AG10803 (cell line): ENCODE results near the gene CDCP2.

Source experiments
- DNase-seq: peaks from one replicate; pipeline ENCODE4 v3.0.0; 2010; ENCODE audit warnings: low read depth
- H3K4me3 ChIP-seq: 2 replicates; pipeline ENCODE4 v1.5.1; 2011; ENCODE audit warnings: mild to moderate bottlenecking, low read length, control low read depth
- TF ChIP-seq, protein P1 (sequence below): conservative IDR thresholded peaks from 2 replicates; pipeline ENCODE4 v1.5.1; 2011; ENCODE audit warnings: mild to moderate bottlenecking, low read length, control low read depth, inconsistent platforms

Gene CDCP2

DNA sequence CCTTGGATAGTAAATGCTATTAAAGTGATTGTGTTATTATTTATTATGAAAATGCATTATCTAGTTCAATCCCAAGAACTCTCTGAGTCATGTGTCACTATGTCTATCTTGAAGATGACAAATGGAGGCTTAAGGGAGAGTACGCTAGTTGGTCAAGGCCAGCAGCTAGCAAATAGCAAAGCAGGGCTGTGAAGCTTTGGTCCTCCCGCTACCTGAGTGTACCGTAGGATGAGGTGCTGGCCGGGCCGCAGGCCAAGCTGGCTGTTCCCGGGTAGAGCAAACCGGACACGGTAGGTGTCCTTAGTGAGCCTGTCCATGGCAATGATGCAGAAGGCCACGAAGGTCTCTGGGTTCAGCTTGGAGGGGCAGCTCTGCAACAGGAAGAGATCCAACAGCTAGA, 37.7 kb upstream of the CDCP2 start:
- no peak overlapping the region for H3K4me3 ChIP-seq
- DNase-seq, result no peak
- TF ChIP-seq, protein P1, sequence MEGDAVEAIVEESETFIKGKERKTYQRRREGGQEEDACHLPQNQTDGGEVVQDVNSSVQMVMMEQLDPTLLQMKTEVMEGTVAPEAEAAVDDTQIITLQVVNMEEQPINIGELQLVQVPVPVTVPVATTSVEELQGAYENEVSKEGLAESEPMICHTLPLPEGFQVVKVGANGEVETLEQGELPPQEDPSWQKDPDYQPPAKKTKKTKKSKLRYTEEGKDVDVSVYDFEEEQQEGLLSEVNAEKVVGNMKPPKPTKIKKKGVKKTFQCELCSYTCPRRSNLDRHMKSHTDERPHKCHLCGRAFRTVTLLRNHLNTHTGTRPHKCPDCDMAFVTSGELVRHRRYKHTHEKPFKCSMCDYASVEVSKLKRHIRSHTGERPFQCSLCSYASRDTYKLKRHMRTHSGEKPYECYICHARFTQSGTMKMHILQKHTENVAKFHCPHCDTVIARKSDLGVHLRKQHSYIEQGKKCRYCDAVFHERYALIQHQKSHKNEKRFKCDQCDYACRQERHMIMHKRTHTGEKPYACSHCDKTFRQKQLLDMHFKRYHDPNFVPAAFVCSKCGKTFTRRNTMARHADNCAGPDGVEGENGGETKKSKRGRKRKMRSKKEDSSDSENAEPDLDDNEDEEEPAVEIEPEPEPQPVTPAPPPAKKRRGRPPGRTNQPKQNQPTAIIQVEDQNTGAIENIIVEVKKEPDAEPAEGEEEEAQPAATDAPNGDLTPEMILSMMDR, result no peak

DNA sequence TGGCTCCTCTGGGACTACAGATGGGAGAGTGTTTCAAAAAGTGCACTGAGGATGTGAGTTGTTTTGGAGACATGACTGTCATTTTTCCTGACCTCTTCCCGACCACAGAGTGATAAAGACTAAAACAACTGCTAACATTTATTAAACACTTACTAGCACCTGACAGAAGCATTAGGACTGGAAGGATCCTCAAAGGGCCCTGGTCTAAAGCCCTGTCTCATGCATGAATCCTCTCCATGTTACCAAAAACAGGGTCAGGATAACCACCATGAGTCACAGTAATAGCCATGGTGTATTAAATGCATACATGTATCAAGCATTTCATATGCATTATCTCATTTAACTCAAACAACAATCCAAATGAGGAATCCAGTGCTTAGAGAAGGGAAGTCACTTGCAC, 35.5 kb upstream of the CDCP2 start:
- TF ChIP-seq, protein P1, result no peak
- no peak for DNase-seq
- H3K4me3 ChIP-seq, result no peak overlapping the region

DNA sequence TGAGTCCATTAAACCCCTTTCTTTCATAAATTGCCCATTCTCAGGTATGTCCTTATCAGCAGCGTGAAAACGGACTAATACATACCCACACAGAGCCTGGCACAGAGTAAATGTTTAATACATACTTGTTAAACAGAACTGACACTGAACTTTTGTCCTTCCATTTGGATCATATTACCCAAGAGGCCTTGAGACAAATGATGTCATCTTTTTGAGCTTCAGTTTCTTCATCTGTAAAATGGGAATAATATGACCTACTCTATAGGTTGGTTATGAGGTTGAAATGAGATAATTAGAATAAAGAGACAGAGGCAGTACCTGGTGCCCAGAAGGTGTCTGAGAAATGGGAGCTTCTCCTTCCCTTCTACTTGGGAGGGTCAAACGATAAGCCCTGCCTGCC, 33.3 kb upstream of the CDCP2 start:
- no peak overlapping the region for H3K4me3 ChIP-seq
- TF ChIP-seq, protein P1, result no peak
- DNase-seq, result no peak

DNA sequence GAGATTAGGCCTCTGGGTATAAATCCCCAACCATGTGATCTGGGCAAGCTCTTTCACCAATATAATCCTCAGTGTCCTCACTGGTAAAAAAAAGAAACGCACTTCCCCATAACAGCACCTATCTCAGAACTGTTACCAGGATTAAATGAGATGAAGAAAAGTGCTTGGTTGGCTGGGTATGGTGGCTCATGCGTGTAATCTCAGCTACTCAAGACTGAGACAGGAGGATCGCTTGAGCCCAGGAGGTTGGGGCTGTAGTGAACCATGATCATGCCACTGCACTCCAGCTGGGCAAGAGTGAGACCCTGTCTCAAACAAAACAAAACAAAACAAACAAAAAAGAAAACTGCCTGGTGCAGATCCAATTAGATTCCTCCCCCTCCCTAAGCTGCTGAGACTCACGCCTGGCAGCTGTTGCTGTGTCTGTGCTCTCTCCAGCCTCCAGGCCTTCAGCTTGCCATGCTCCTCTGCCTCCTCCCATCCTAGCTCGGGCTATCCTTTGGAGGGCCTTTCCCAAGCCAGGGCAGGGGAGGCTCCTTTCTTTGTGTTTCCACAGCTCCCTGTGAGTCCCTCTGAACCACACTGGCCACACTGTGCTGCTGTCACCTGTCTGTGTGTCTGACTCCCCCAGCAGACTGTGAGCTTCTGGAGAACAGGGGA, 28.0 kb upstream of the CDCP2 start:
- H3K4me3 ChIP-seq, result no peak overlapping the region
- DNase-seq, result no peak
- TF ChIP-seq, protein P1, result no peak

DNA sequence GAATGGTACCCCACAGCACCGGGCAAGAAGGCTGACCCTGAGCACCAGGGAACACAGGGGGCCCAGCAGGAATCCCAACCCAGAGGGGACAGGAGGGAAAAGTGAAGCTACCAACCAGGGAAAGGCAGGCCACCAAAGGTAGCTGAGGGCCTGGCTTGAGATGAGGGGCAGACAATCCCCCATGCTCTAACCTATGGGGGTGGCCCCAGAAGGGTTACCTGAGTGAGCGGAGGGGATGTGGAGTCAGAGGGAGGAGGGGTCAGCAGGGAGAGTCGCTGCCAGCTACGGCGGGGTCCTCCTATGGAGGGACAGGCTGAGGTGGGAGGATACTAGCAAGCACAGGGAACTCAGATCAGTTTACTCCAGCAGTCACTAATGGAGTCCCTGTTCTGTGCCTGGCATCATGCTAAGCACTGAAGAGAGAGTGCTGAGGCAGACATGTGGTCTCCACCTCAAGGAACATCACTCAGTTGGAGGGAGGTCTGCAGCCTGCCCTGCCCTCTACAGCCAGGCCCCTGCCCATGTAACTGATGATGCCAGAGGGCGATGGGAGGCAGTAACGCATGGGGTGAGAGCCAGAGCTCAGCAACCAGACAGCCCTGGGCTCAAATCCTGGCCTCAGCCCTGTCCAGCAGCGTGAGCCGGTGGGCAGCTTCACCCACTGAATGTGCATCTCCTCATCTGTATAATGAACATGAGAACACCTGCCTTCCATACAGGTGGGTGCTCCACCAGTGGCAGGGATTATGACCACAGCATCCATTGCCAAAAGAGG, 25.7 kb upstream of the CDCP2 start:
- TF ChIP-seq, protein P1, result no peak
- no peak overlapping the region for H3K4me3 ChIP-seq
- no peak for DNase-seq

DNA sequence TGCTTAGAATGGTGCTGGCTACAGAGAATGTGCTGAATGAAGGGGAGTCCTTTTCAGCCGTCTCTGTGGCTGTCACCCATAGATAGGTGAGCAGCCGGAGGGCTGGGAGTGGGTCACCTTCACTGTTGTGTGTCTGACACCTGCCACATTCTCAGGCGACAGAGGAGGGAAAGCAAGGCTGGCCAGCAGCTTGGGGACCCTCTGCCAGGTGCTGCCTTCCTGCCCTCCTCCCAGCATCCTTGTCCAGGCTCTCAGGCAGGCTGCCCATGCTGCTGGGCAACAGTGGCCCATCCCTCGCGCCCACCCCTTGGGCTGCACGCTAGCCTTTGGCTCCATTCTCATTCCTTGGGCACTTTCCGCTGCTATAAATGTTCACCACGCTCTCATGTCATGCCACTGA, 24.9 kb upstream of the CDCP2 start:
- no peak for DNase-seq
- H3K4me3 ChIP-seq, result no peak overlapping the region
- TF ChIP-seq, protein P1, result no peak

DNA sequence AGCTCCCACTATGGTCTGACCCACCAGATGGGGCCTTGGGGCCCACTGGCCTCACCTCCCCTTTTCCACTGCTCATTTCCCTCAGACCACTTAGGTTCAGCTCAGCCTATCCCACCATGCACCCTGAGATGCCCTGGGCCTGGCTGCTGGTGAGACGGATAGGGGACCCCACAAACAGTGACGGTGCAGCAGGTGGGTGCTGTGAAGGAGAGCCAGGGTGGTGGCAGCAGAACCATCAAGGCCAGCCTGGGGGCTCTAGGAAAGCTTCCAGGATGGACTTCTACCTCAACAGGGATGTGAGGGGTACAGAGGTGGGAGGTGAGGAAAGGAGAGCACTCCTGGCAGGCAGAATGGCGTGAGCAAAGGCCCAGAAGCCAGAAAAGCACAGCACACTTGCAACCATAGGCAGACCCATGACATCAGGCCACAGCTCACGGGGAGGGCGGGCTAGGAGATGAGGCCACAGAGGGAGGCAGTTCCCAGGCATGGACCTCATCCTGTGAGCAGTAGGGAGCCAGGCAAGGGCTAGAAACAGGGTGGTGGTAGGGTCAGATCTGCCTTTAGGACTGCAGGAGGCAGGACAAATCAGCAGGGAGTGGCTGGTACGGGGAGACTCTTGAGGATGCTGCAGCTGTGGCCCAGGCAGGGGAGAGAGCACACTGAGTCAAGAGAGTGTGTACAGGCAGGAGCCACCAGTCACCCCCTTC, 24.0 kb upstream of the CDCP2 start:
- DNase-seq, result no peak
- TF ChIP-seq, protein P1, result no peak
- no peak overlapping the region for H3K4me3 ChIP-seq
